NCI-H460 (cell line): ENCODE measurements around the gene TNIP1. TPM values are rescaled to one million over a fixed set of nuclear protein-coding genes. Genes with fewer than 3 reads are reported as not detected.

Experiments
- DNase-seq: peaks from one replicate; pipeline ENCODE4 v3.0.0-alpha.2; 2016; ENCODE audit warnings: low read depth; ENCODE audit errors: extremely low read depth
- total RNA-seq: library from RNA; depleted of rRNA; stranded (reverse); fragments of >200 nt; shearing (Covaris generic); gene quantifications from 2 replicates; pipeline ENCODE4 v1.2.3, GENCODE V29; 2014

Gene TNIP1
- total RNA-seq, 1 experiment from 2014 or later = 48.3 TPM

DNA sequence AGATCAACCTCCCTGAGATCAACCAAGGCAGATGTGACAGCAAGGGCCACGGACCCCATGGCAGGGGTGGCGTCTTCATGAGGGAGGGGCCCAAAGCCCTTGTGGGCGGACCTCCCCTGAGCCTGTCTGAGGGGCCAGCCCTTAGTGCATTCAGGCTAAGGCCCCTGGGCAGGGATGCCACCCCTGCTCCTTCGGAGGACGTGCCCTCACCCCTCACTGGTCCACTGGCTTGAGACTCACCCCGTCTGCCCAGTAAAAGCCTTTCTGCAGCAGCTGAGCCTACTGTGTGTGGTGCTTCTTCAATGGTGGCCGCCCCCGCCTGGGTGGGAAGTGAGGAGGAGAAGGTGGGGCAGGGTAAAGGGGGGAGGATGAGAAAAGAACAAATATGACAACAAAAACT, 52.1 kb downstream of the TNIP1 start:
- DNase-seq = no peak

DNA sequence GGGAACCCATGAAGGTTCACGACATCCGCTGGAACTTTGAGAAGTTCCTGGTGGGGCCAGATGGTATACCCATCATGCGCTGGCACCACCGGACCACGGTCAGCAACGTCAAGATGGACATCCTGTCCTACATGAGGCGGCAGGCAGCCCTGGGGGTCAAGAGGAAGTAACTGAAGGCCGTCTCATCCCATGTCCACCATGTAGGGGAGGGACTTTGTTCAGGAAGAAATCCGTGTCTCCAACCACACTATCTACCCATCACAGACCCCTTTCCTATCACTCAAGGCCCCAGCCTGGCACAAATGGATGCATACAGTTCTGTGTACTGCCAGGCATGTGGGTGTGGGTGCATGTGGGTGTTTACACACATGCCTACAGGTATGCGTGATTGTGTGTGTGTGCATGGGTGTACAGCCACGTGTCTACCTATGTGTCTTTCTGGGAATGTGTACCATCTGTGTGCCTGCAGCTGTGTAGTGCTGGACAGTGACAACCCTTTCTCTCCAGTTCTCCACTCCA, 52.8 kb downstream of the TNIP1 start:
- DNase-seq = no peak

DNA sequence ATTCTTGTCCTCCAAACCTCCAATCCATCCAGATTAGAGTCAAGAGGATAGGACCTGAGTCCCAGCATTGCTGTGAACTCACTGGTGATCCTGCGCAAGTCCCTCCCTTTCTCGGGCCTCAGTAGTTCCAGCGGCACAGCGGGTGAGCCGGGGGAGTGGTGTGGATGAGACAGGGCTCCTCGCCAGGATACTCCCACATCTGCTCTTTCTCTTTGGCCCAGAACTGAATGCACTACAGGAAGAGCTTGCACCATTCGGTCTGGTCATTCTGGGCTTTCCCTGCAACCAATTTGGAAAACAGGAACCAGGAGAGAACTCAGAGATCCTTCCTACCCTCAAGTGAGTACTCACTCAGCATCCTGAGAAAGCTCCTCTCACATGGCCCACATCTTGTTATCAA, 54.2 kb downstream of the TNIP1 start:
- DNase-seq = no peak

DNA sequence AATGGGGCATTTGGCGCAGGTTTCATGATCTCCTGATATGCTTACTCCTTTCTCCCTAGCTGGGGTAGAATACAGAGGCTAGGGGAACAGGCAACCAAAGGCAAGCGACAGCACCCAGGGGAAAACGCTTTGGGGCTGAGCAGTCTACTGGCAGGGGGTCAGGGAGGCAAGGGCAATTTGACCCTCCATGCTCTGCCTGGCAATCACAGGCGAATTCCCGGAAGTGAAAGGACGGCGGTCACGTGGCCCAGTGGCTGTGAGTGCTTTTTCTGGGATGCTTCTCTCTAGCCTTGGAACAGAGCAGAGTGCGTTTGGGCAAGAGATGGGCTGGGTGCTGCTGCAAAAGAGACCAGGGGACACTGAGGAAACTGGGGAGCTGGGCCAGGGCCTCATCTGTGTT, 54.7 kb downstream of the TNIP1 start:
- no peak for DNase-seq

DNA sequence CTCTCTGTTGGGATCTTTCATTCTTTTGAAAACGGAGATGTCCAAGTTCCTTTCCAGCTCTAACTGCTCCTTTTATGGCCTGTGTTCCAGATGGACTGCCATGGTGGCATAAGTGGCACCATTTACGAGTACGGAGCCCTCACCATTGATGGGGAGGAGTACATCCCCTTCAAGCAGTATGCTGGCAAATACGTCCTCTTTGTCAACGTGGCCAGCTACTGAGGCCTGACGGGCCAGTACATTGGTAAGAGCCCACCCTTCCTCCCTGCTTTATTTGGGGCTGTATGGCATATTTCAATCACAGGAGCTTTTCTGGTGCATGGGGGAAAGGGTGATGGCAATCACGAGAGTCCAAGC, 55.6 kb downstream of the TNIP1 start:
- DNase-seq = no peak

DNA sequence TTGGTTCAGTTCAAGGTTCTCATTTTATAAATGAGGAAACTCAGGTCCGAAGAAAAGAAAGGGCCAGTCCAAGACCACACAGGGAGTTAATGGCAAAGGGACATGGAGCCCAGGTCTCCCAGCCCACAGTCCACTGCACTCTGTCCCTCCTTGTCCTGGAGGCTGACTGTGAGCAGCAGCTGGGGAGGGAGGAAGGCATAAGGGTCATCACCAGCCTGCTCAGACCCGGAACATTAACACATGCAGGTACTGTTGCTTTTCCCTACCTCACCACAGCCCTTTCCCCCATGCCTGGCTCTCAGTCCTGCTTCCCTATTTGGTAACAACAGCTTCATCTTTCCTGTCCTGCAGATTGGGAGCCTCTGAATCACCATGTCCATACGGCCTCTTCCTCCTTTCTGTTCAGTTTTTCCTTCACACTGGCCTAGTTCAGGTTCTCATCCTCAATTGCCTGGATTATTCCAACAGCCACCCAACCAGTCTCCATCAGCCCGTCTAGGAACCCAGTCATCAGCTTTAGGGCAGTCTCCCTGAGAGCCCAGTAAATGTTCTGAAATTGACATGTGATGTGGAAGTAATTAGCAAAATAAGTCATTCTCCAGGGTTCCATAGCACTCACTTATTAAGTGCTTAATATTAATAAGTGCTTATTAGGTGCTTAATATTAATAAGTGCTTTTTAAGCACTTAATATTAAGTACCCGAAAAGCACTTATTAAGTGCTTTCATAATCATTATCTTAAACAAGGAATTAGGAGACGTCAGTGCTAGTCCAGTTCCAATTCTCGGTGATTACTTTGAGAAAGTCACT, 56.2 kb downstream of the TNIP1 start:
- no peak for DNase-seq

DNA sequence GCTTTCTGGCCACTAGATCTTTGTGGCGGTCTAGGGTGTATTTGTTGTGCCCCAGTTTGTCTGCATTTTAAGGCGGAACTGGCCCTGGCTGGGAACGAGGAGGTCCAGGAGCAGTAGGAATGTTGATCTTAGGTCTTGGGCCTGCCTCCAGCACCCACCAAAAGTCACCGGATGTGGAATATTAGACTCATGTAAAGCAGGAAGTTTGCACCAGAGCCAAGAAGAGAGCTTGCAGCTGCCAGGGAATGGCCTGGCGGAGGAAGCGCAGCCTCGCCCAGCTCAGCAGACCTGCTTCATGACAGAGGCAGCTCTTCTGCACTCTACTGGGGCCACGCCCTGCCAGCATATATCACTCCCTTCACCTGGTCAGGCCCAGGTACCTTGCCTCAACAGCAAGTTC, 57.2 kb downstream of the TNIP1 start:
- DNase-seq = no peak

DNA sequence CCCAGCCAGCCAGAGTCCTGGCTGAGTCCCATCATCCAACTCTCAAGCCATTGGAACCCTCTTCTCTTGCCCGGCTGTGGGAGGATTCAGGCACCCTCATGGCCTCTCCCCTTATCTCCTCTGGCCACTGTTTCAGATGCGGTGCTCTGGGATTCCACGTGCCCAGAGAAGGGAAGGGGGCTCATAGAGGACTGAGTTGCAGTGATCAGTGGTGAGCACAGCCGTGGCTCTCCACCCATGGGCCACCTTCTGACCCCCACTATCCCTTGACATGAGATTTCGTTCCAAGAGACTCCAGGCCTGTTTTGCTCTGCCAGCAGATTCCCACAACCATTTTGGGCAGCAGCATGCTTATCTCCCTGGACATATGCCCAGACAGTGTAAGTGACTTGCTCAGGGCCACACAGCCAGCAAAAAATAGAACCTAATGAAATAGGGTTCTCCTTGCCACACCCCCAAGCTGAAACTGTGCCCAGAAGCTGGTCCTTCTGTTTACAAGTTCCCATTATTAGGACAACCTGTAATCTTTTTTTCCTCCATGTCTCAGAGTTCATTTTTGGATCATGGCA, 57.7 kb downstream of the TNIP1 start:
- DNase-seq = no peak

DNA sequence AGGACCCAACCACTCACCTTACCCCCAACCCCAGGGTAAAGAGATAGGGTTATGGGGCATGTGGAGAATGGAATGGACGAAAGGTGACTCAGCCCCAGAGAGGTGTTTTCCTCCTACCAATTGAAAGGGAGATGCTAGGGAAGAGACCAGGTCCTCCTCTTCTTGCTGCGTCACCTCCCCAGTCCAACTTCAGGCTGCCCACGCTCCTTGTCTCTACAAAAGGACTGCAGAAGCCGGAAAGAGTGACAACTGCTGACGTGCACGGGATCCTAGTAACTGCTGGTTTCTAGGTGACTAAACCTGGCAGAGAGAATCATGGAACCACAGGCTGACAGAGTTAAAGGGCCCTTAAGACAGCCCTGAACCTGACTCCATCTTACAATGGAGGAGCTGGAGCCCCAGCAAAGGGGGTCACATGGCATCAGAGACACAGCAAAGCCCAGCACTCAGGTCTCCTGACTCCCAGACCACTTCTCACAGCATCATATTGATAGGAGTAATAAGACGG, 58.3 kb downstream of the TNIP1 start:
- DNase-seq = no peak

DNA sequence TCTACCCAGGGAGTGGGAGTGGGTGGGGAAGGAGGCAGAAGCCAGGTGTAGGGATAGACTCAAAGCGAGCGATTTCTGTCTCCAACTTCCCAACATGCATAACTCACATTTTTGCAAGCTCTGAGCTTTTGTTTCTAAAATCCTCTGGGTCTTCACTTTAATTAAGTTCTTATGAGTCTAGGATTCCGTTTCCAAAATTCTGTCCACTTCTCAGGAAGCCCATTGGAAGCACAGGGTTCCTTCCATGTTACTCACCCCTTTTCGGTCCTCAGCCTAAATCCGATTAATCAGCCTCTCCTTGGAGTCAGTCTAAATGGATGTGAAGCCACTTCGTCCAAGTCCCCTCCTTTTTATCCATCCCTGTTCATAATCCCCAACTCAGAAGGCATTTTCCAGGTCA, 59.1 kb downstream of the TNIP1 start:
- DNase-seq = no peak

DNA sequence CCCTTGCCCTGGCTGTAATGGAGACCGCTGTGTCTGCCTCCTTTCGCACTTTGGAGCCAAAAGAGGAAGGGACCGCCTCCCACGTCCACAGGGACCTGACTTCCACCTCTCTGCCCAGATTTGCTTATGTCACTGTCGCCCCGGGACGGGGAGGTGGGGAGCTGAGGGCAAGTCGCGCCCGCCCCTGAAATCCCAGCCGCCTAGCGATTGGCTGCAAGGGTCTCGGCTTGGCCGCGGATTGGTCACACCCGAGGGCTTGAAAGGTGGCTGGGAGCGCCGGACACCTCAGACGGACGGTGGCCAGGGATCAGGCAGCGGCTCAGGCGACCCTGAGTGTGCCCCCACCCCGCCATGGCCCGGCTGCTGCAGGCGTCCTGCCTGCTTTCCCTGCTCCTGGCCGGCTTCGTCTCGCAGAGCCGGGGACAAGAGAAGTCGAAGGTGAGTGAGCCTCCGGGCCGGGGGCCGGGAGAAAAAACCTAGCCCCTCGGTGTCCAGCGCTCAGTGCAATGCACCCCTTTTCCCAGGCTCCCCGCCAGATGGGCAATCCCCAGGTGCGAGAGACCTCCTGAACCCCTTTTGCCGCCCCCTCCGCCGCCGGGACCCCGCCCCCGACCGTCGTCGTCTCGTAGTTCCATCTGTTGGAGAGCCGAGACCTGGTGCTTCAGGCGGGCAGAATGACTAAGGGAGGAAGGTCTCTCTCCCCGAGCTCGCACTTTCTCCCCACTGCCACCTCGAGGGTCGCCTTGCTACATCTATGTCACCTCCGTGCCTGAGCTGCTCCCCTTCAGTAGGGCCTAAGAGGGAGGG, 60.3 kb downstream of the TNIP1 start, which contains the start of gene GPX3:
Gene GPX3 (plus strand): TSS at position 288 of the 807 bp plus-strand sequence. CDS start 64 bp downstream, at position 352.
- peak; percentile 85 for DNase-seq

DNA sequence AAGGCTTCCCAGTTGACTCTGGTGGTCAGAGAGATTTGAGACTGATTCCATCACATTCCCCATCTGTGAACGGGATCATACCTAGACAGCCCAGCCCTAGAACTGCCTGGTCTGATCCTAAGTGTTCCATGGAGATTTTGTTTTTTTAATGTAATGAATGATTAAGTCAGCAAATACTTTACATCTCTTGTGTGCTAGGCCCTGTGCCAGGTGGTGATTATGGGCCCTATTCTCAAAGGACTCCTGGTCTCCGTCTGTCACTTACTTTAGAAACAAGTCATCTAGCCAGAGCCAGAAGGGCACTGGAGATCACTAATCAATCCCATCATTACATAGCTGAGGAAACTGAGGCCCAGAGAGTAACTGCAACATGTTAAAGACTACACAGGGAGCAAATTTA, 61.5 kb downstream of the TNIP1 start:
- no peak for DNase-seq

DNA sequence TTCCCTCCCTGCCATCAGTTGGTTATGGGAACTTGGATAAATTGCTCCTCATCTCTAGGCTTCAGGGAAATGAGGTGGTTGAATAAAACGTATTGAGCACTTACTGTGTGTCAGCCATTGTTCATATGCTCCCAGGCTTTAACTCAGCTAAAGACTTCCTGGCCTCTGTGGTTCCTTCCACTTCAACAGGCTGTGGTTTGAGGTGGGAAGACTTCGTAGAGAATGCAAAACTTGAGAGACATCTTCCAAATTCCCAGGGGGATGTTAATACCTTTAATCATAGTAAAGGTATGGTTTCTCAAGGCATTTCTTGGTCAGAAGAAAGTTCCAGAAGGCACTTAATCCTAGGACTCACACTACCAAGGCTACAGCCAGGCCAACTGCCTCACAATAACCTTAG, 62.0 kb downstream of the TNIP1 start:
- DNase-seq = no peak

DNA sequence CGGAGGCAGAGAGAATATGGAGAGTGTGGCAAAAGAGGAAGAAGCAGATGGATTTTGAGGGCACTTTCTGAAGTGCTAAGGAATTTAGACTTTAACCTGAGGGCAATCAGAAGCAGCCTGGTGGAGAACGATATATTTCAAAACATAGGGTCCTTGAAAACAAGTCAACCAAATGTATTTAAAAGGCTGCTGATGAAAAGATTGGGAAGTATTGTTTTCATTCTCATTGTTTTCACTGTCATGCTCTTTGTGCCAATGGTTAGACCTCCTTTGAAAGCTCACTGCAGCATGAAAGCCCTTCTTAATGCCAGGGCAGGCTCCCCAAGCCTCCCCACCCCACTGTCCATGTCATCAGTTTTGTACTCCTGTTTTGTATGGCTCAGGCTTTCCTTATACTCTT, 62.9 kb downstream of the TNIP1 start:
- no peak for DNase-seq

DNA sequence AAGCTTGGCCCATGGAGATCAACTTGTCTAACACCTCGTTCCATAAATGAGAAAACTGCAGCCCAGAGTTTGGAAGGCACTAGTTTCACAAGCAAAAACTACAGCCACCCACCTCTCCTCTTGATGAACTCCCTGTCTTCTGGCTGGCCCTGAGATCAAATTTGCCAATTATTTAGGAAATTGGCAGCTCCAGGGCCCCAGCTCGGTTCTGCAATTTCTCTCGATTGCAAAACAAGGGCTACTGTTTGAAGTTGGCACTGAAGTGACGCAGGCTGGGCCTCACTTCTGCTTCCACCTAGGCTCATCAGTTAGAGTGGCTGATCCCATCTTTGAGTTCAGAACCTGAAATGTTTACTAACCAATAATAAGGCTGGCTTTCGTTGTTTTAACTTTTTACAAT, 64.1 kb downstream of the TNIP1 start:
- DNase-seq = no peak

DNA sequence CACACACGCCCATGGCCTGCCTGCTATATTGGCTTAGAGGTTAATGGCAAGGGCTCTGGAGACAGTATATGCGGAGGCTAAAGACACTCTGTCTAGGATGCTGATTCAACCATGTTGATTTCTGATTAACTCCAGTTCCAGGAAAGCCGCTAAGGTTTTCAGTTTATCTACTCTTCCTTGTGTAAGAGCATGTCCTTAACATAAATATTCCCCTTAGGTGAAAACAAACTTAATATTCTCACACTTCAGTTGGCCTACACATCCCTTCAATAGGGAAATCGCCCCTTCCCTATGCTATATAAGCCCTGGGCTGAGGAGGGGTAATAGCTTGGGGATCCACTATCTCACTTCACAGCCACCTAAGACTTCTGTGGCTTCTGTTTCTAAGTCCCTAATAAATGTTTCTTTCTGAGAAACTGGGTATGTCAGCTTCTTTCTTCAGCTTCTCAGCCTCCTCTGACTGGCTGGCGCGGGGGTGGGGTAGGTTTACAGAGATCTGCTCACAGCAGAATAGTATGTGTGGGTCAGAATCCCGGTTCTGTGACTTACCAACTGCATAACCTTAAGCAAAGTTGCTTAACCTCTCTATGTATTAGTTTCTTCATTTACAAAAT, 64.8 kb downstream of the TNIP1 start:
- DNase-seq = no peak

DNA sequence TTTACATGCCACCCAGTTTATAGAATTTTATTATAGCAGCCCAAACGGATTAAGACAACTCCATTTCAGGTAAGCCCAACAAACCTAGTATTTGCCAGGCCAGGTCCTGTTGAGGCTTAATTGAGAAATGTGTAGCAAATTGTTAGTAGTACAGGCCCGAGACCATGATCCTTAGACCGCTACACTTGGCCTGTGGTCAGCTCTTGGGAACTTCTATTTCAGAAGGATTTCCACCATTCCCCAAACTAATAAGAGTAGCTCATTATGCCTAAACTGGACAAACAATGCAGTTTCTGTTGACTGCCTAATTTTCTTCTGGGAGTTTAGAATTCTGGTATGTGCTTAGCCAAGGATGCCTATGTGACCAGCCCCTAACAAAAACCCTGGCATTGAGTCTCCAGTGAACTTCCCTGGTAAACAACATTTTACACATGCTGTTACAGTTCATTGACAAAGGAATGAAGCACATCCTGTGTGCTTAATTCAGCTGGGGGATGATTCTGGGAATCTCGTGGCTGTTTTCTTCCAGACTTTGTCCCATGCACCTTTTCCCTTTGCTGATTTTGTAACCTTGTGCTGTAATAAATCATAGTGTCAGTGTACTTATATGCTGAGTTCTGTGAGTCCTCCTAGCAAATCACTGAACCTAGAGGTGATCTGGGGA, 66.0 kb downstream of the TNIP1 start:
- no peak for DNase-seq

DNA sequence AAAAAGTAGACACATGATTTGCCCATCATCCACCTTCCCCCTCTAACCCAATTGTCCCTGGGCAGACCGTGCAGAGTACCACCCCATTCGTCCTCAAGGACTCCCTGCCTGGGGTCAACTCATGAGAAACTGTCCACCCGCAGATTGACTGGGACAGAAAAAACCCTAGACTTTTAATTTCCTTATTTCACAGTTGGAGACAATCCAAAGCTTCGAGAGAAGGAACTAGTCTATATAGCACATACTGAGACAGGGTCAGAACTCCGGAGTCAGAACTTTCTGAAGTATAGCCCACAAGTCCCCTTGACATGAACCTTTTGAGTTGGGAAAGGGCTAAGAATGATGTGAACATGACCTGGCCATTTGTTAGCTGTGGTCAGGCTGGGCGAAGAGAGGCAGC, 68.0 kb downstream of the TNIP1 start:
- DNase-seq = no peak

DNA sequence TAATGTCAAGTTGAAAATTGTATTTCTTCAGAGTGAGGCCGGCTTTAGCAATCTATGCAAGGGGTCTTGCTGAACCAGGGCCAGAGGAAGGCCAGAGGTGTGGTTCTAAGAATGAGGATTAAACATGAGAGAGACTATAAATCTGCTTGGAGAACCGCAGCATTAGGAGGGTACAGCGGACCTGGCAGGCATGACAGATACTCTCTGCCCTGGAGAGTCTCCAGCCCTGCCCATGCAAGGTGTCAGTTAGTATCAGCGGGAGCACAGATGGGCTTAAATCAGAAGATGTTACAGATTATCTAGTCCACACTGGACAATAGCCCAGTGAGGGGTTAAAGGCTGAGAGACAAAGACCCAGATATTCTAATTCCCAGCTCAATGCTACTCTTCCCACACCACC, 71.9 kb downstream of the TNIP1 start:
- DNase-seq = no peak

DNA sequence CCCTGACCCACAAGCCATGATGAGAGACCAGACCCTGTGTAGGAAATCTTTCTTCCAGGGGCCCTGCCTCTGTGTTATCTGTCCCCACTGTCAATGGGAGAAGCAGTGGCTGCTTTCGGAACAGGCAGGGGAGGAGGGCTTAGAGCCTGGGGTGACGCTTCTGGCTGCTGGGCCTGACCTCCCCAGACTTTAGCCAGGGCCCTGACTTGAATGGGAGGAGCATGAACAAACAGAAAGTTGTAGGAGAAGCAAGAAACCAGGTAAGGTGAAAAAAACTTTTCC, 72.7 kb downstream of the TNIP1 start:
- no peak for DNase-seq
